GM03348 (cell line): ENCODE data around the gene HIC1.
"Not testable (repeated sequence)": the region's sequence is repeated elsewhere in the genome, so short reads cannot be mapped to it uniquely, and the experiment has no call there.

Source experiments
- DNase-seq: peaks from one replicate; pipeline ENCODE4 v3.0.0; 2012; ENCODE audit warnings: low spot score

HIC1 gene, protein sequence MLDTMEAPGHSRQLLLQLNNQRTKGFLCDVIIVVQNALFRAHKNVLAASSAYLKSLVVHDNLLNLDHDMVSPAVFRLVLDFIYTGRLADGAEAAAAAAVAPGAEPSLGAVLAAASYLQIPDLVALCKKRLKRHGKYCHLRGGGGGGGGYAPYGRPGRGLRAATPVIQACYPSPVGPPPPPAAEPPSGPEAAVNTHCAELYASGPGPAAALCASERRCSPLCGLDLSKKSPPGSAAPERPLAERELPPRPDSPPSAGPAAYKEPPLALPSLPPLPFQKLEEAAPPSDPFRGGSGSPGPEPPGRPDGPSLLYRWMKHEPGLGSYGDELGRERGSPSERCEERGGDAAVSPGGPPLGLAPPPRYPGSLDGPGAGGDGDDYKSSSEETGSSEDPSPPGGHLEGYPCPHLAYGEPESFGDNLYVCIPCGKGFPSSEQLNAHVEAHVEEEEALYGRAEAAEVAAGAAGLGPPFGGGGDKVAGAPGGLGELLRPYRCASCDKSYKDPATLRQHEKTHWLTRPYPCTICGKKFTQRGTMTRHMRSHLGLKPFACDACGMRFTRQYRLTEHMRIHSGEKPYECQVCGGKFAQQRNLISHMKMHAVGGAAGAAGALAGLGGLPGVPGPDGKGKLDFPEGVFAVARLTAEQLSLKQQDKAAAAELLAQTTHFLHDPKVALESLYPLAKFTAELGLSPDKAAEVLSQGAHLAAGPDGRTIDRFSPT

DNA sequence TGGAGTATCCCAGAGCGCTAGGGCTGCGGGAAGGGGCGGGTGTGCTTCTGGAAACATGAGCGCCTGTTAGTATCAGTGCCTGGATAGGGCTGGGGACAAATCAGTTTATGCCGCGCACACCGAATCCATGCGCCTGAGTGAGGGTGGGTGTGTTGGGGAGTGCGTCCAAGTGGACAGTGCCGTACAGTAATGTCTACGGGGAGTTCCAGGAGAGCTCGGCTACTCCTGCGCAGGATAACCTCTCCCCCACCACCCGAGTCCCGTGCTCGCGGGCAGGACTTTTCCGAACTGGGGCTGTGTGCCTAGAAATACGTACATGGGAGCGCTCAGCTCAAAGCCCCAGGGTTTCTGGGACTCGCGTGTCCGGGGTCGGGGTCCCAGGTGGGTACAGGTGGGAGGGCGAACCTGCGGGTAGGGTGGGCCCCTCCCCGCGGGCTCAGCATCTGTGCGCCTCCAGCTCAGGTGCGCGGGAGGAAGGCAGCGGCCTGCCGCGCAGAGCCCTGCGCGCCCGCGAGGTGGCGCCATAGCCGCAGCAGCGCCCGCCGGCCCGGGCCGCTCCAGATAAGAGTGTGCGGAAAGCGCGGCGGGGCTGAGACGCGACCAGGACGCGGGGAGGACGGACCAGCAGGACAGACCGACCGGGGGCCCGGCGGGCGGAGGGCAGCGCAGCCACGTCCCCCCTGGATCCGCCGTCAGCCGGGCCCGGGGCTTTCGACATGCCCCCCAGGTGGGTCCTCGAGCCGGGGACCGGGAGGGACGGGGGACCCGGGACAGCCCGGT lies at the start of gene HIC1:
Gene HIC1 (plus strand): TSS at position 592 of the 780 bp plus-strand sequence. CDS start 1,588 bp downstream, outside the sequence.
- peak; percentile 87 for DNase-seq

DNA sequence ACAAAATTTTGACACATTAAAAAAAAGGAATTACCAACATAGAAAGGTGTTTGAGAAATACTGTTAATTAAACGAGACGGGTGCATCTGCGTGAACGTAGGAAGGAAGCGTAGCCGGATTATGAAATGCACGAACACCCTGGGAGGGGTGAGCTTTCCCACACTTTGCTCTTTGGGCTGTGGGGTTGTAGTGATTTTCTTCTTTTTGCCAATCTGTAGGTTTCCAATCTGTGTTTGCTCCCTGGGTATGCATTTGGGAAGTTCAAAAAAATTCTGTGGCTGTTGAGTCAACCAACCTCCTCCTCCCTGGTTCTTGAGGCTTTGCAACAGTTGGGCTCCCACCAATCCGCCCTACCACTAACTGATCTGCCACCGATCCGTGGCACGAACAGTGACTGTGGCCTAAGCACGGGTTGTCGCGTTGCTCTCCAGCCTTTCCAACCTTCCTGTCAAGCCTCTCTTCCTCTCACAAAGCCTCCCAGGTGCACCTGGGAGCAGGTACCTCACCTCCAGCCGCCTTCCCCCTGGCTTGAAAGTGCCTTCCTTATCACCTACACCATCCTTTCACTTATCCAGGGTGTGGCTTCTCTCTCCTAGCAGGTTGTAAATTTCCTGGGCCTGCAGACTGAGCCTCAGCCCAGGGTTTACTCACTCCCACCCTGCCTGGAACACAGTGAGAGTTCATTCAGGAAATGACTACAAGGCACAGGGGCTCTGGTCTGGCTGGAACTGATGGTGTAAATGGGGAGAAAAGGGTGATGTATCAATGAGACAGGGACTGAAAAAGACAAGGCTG lies 46.4 kb upstream of the HIC1 start:
- no peak for DNase-seq

DNA sequence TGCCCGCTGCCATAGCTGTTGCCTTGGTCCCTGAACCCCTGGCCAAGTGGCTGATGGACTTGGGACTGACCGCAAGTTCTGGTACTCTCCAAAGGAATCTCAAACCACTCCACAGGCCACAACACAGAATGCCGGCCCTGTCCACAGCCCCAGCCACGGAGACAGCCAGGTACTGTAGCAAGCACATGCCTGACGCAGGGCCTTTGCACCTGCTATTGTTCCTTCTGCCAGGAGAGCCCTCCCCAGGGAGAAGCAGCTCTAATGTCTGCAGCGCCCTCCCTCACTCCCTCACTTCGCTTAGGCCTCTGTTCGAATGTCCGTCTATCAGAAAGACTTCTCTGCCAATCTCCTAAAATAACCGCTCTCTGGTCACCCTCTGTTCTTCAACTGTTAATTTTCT lies 45.2 kb upstream of the HIC1 start:
- DNase-seq, result no peak

DNA sequence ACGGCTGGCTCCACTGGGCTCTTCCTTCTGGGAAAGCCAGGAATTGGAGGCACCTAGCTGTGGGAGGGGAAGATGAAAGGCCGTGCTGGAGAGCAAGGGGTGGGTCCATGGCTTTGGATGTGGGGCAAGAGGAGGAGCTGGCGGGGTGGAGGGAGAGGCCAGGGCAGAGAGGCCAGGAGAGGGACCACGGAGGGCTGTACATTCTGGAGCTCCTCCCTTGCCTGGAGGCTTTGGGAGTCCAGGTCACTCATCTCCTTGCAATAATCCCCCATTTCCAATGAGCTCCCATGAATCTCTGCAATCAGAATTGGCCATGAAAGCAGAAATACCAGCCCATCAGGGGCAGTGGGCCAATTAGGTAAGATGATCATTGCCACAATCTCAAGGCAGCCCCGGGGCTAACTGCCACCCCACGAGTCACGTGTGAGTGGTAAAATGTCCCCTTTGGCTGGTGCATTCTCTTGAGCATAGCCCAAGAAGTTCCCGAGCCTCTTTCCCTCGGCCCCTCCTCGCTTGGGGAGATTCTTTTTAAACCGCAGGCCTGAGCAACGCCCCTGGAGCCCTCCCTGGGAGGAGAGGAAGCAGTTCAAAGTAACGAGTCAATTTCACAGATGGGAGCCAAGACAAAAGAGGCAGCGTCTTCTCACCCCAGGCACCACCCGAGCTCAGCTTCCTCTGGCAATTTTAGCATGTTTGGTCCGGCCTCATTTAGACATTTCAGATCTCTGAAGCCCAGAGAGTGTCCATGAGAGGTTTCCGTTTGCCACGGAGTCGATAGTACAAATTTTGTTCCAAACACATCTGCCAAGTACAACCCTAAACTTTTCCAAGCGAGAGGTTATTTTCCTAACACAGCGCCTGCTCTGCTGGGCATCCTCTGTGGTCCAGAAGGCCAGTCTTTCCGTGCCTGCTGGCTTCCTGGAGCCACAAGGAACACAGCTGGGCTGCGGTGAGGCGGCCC lies 43.2 kb upstream of the HIC1 start:
- DNase-seq, result peak; percentile 86

DNA sequence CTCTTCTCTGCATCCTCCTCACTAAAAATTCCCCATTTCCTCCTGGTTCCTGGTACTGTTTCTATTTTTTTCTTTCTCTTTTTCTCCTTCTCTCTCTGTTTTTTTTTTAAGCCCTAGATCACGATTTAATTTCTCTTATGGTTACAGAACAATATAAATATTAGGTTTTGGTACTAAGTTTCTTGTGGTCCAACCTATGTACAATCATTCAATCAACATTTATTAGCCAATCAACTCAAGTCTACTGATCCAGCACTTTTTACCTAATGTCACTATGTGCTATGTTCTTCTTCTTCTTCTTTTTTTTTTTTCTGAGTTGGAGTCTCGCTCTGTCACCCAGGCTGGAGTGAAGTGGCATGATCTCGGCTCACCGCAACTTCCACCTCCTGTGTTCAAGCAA lies 42.4 kb upstream of the HIC1 start:
- DNase-seq, result no peak

DNA sequence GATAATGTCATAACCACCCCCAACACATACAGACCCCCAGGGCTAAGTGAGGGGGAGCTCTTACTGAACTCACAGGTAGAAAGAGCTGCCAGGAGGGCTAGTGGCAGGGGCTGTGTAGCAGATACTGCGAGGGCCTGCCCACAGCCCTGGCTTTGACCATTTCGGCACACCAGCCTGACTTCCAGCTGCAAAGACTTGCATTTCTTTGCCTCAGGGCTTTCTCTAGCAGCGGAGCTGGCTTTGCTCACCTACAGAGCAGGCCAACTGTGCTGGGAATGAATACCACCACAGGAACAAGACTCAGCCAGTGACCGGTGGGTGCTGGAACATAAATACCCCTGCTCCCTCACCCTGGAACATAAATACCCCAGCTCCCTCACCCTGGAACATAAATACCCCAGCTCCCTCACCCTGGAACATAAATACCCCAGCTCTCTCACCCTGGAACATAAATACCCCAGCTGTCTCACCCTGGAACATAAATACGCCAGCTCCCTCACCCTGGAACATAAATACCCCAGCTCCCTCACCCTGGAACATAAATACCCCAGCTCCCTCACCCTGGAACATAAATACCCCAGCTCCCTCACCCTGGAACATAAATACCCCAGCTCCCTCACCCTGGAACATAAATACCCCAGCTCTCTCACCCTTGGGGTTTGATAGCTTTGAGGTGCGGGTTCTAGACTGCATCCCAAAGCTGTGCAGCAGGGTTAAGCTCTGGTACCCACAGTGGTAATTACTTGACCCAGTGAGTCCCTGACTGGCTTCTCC lies 41.5 kb upstream of the HIC1 start:
- DNase-seq, result not testable (repeated sequence)

DNA sequence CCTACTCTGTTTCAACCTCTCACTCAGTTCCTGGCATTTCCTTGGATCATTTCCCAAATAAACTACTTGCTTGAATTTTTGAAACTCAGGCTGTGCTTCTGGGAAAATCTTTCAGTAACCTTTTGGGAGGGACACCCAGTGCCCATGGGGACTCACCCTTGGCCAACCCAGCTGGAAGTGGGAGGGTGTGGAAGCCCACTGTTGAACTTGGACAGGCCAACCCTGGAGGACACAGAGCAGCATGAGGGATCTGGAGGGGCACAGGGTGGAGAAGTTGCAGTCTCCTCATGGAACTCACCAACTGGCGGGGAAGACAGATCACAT lies 40.9 kb upstream of the HIC1 start:
- no peak for DNase-seq

DNA sequence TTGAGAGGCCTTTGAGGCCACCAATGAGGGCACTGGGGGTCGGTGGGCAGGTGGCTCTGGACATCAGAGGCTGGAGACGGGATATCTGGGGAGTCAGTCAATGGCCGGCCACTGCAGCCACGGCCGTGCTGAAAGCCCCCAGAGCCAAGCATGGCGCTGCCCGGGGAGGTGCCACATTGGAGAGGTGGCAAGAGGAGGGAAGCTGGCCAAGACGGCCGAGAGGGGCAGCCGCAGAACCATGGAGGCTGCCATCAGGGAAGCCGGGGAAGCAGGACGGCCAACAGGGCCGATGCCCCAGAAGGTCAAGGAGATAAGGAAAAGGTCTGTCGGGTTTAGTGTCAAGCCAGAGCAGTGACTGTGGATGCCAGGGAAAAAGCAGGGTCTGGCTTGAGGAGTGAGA lies 39.6 kb upstream of the HIC1 start:
- DNase-seq, result no peak

DNA sequence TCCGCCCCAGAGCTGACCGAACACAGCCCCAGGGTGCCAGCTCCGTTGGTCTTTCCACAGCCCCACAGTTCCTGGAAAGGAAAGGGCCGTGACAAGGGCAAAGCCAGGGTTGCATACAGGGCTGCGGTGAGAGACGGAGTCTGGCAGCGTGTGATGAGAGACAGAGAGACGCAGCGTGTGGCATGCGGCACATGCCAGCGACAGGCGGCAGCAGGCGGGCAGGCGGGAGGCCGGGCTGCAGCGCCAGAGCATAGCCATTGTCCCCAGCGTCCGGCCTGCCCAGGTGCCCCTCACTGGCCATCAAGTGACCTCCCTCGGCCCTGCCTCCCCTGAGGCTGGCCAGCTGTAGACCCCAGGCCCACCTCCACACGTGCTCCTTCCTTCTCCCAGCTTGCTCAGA lies 38.4 kb upstream of the HIC1 start:
- DNase-seq, result no peak

DNA sequence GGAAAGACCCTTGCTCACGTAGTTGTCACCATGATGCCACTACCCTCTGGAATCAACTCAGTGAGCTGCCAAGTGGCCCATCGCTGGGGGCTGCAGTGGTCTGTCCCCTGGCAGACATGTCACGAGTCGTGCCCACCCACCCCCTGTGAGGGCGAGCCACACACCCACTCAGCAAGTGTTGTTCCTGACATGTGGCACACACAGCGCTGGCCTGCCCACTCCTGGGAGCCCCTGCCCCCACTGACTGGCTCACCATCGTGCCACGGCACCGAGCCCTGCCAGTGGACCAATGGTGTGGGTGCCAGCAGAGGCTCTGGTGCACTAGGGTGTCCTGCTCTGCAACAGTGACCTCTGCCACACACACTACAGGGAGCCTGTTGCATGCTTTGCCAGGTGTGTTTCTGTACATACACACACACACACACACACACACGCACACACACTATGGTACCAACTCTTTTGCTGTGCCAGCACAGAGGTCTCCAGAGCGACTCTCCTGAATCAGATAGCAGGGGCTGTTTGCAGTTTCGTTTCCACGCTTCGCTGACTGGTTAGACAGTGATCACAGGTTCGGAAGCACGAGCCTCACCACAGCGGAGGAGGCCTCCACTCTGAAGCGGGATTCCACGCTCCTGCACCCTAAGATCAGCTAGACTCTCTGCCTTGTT lies 37.5 kb upstream of the HIC1 start:
- no peak for DNase-seq

DNA sequence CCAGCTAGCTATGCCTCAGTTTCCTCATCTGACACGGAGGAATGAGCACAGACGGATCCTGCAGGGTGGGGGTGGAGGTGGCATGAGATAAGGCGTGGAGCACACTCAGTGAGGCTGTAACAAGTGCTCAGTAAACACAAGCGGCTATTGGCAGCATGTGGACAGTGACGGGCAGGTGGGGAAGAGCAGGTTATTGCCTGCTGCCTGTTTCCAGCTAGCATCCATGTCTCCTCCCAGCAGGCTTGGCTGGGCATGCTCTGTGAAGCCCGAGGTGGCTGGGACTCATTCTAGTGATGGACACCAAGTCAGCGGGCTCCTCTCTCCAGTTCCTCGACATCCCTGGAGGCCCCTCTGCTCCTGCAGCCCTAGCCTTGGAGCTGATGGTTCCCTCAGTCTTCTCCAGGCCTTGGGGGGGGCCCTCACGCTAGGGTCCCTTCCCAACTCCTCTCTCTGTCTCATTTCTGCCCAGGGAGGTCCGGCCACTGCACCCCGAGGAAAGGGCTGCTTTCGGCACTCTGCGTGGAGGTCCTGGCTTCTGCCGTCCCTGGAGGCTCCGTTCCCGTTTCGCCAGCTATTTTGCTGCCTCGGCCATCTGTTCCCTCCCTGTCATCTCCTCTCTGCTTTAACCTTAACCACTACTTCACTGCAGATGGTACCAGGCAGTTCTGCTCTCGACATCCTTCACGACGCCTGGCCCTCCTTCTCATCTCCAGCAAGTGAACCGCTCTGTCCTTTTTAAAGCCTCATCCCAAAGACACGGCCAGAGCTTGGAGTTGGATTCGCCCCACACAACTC lies 36.0 kb upstream of the HIC1 start:
- no peak for DNase-seq

DNA sequence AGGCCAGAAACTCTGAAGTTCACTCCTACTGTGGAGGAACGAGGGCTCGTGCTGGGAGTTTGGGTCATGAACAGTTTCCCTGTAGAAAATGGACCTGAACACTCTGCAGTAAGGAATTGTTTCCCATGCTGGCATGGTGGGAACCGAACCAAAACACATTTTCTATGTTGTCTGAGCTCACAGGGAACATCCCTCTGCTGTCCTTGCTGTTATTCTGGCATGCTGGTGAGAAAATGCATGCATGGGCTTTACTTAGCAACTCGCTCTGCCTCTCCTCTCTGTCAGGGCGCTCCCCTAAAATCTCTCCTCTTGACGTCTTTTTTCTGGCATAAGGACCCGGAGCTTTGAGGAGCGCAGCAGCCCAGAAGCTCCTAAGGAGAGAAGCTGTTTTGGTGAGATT lies 35.2 kb upstream of the HIC1 start:
- no peak for DNase-seq

DNA sequence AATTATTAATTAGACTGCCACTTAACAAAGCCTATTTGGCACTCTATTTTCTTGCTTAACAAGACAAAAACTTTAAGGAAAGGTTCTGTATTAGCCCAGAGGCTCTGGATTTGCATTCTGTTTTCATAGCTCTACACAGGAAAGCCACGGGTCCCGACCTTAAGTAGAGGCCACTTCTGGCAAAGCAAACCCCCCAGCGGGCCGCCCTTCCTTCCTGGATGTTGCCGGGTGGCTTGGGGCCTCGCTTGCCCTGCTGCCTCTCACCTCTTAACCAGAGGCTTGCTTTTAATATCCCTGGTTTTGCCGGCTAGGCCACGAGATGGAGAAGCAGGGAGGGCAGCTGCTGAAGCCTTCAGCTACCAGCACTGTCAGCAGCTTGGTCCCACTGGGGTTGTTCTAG lies 34.2 kb upstream of the HIC1 start:
- DNase-seq, result no peak

DNA sequence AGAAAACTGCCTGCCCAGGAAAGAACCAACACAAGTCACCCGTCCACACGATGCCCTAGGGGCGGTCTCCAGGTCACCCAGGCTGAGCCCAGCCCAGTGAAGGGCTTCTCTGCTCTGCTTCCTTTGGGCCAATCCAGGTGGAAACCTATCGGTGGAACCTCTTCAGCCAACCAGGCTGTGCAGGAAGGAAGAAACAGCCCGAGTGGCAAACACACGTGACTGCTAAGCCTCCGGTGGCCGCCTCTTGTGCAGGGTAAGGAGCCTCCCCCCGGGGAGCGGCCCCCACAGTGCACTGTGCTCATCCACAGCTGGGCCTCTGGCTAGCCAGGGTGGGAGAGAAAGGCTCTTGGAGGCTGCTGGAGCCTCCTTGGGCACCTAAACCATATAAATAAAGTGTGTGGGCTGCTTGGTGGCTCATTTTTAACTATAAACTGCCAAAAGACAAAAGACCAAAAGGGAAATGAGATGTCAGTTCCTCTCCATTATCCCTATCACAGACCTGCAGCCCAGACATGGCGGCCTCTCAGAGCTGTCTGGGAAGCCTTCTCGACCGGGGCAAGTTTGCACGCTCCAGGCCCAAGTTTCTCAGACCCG lies 32.2 kb upstream of the HIC1 start:
- DNase-seq, result no peak

DNA sequence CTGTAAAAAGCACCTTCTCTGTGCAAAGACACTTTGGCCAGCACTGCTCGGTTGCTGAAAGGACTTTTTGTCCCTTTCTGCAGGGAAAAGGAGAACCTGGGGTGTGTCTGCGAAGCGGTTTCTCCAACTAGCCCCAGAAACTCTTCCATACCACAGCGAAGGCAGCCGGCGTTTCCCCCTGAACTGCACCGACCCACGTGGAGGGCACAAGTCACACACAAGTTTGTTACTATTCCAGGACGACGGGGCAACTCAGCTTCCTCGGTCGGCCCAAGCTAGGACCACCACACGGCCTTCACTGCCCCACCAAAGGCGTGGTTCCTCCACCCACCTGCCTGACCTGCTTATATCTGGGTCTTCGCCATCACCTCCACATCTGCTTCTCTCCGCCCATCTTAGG lies 31.6 kb upstream of the HIC1 start:
- no peak for DNase-seq

DNA sequence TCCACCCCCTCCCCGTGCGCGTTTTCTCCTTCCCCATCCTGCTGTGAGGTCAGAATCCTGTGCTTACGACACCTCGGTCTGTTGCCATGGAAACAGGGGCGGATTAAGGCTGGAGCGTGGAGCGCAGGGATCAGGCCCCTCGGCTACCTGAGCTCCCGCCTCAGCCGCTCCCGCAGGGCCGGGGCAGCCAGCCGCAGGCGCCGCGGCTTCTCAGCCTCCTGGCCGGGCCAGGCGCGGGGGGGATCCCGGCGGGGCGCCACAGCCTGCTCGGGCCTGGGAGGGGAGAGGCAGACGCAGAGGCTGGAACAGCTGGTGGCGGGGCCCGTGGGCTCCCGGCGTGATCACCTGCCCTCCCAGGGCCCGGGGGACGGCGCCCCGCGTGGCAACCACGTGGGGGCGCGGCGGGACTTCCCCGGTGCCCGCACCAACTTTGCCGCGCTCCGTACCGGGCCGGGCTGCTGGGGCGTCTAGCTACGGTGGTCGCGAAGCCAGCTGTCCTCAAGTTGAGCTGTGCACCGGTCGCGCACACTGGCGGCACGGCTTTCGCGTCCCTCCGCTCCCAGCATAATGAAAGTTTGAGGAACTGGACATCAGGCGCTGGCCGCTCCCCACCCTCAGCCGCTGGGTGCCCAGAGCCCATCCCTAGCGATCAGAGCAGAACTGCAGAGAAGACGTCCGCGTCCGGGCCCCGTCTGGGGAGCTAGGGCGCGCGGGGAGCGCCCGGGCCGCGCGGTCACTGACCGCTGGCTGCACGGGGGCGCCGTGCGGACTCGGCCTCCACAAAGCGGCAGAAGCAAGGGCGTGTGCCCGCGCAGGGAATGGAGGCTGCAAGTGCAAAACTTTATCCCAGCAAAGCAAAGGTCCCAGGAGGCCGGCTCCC lies 31.0 kb upstream of the HIC1 start:
- DNase-seq, result peak; percentile 42

DNA sequence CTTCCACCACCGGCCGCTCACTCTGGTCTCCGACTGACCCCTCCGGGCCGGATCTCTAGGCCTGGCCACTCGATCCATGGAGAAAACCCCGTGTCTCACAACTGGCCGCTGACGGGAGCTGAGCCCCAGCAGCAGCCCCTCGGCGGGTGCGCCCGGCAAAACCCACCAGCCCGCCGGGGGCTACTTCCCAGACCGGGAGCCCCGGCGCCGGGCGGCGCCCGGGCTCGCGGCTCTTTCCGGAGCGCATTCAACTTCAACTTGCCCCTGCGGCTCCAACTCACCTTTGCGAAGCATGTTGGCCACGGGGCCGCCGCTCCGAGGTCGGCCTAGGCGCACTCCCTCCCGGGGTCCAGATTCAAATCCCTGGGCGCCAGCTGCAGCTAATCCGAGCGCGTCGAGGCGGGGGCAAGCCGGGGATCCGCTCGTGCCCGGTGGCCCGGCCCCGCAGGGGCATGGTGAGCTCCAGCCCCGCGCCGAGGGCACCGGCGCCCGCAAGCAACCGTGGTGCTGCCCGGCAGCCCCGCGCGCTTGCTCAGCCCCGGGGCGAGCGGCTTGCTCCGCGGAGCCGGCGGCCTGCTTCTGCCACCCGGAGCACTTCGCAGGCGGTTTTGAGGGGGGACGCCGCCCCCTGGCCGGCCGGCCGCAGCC lies 30.2 kb upstream of the HIC1 start:
- peak; percentile 33 for DNase-seq
